Uterus (tissue), 2 donors: ENCODE measurements around the gene NCLN.

Source experiments
- CTCF ChIP-seq, 4 experiments: fragments of 200-600 bp in 2 of 4; fragments of 450-650 bp in 2 of 4; sonication (generic) in 2 of 4; IDR thresholded peaks; one replicate each; pipeline ENCODE4 v1.5.1; 2016 to 2019; ENCODE audit warnings: antibody characterized with exemption in 4 of 4, mild to moderate bottlenecking in 2 of 4, moderate library complexity in 1 of 4
- POLR2A ChIP-seq, 2 donors: fragments of 450-650 bp; IDR thresholded peaks; one replicate each; pipeline ENCODE4 v1.6.1; 2016; ENCODE audit warnings: antibody characterized with exemption in 2 of 2, mild to moderate bottlenecking in 1 of 2, moderate library complexity in 1 of 2

DNA sequence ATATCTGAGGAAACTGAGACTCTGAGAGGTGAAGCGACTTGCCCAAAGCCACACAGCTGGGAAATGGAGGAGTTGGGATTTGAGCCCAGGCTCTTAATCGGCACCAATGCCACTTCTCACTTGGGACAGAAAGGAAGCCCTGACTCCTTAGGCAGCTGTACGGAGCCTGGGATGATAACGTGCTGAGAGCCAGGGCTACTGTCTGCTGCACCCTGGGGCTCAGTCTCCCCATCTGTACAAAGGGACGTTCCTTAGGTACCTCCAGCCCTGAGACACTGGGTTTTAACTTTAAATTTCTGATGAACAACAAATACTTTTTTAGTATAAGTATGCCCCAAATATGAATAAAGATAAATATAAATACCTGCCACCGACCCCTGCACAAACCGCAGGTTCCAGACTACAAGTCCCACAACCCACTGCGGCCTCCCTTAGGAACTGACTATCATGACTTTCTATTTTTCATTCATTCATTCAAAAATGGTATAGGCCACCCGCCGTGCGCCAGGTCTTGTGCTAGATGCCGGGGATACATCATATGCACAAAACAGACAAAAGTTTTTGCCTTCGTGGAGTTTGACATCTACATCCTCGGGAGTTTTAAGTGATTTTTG lies 776 bp upstream of the NCLN start:
- TF ChIP-seq CTCF (IDR thresholded peaks at IDR 0.05) (no peak), POLR2A (IDR thresholded peaks at IDR 0.05) (no peak)
